Activated naive CD4-positive, alpha-beta T cell treated with Interleukin-2 at 50 U/mL for 16 hours (primary cell): ENCODE results near the gene STARD6.
"Not testable (repeated sequence)": the region's sequence is repeated elsewhere in the genome, so short reads cannot be mapped to it uniquely, and the experiment has no call there.

Source experiments
- DNase-seq: peaks from one replicate; pipeline ENCODE4 v3.0.0-alpha.2; 2020

Gene STARD6

GRCh38 chr18:54335638-54336173 is 22.0 kb downstream of the STARD6 start:
- DNase-seq, result no peak

DNA sequence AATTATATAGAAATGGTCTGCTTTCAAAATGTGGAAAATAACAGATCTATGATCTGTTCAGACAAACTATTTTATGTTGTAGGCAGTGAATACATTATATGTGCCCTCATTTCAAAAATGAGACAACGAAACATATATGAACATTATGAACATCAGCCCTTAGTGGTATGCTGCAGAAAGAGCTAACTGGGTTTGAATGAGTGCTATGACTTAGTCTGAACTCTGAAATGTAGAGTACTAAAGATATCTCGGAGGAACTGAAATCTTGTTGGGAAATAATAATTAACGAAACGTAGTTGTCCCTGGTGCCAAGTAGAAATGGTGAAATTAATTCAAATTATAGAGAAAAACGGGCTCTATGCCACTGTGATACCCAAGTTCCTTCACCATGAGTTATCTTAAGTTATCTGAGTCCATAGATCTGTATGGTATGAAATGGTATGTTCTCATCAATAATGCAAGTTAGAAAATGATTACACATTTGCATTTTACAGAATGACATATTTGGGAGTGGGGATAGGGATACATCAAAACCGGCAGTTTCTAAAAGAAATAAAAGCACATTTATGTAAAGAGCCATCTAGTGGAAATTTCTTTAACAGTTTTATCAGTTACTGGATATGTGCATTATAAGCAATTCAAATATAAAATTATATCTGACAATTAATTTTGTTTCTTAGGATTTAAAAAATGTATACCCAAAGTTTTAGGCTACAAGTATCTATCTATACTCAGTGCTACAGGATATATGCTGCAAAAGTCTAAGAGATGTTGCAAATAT is 26.7 kb downstream of the STARD6 start:
- DNase-seq, result no peak

- no peak for DNase-seq
Measured at GRCh38 chr18:54329787-54330186, 27.9 kb downstream of the STARD6 start.

- no peak for DNase-seq
Measured at GRCh38 chr18:54327818-54328217, 29.8 kb downstream of the STARD6 start.

GRCh38 chr18:54323970-54324369 is 33.7 kb downstream of the STARD6 start:
- no peak for DNase-seq

GRCh38 chr18:54323561-54323960 is 34.1 kb downstream of the STARD6 start:
- DNase-seq, result no peak

DNA sequence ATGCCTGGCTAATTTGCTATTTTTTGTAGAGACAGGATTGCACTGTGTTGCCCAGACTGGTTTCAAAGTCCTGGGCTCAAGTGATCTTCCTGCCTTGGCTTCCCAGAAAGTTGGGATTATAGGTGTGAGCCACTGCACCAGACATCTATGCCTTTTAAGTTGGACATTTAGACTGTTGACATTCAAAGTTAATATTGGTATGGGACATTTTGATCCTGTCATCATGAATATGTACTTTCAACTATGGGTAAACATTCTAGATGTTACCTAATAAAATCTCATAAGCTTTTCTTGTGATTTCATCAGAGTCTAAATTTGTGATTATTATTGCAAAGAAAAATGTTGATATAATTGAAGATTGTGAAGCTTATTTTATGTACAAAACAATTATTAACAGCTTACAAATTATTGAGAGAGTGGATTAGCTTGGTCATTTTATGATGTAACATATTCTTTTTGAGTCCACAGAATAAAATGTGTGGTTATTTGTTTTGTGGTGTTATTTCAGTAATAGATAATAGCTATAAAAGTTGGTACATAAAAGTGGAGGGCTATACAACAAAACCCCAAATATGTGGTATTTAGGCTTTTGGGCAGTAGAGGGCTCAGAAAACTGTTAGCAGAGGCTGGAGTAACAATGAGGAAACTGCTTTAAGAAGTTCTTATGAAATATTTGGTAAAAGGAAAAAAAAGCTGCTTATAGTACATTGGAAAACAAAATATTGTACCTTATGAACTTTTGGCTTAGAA is 41.4 kb downstream of the STARD6 start:
- no peak for DNase-seq

DNA sequence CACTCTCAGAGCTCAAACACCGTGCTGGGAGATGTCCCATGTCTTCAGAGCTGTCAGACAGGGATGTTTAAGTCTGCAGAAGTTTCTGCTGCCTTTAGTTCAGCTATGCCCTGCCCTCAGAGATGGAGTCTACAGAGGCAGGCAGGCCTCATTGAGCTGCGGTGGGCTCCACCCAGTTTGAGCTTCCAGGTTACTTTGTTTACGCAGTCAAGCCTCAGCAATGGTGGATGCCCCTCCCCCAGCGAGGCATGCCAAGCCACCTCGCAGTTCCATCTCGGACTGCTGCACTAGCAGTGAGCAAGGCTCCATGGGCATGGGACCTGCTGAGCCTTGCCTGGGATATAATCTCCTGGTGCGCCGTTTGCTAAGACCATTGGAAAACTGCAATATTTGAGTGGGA is 48.1 kb downstream of the STARD6 start:
- not testable (repeated sequence) for DNase-seq

DNA sequence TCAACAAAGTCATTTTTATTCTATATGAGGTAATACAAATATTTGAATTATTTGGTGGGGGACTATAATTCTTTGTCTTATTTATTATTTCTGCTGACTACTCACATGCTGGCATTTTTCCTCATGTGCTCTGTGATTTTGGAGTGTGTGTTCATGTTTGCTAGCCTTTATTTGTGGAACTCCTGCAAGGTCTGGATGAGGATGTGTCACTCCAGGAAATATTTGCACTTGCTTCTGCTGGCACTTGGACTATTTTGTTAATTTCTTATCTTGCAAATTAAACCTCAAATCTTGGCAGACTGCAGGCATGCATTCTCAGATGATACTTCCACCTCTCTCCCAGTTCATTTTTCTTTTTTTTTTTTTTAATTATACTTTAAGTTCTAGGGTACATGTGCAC is 54.2 kb downstream of the STARD6 start:
- DNase-seq, result no peak

DNA sequence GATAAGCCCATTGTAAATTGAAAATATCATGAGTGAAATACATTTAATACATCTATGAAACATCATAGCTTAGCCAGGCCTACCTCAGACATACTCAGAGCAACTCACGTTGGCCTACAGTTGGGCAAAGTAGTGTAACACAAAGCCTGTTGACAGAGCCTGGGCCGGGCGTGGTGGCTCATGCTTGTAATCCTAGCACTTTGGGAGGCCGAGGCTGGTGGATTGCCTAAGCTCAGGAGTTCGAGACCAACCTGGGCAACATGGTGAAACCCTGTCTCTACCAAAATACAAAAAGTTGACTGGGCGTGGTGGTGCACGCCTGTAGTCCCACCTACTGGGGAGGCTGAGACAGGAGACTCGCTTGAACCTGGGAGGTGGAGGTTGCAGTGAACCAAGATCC is 58.7 kb downstream of the STARD6 start:
- not testable (repeated sequence) for DNase-seq

DNA sequence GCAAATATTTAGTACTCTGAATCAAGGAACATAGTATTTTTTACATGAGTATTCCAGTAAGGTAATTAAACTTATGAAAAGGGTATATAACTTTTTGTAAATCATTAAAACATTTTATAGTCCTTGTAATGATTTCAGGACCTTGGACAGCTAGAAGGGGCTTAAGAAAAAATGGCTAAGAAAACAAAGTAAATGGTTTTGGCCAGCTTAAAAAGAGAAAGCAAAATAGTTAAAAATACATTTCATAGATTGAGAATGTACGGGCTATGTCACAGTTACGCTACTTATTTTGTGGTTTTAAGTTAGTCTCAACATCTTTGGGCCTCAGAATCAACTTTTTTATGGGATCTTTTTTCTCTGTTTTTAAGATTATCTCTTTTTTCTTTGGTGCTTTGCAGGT is 61.6 kb downstream of the STARD6 start:
- DNase-seq, result no peak

GRCh38 chr18:54294274-54294673 is 63.4 kb downstream of the STARD6 start:
- no peak for DNase-seq

GRCh38 chr18:54284981-54285785 is 72.5 kb downstream of the STARD6 start:
- DNase-seq, result peak; percentile 83

DNA sequence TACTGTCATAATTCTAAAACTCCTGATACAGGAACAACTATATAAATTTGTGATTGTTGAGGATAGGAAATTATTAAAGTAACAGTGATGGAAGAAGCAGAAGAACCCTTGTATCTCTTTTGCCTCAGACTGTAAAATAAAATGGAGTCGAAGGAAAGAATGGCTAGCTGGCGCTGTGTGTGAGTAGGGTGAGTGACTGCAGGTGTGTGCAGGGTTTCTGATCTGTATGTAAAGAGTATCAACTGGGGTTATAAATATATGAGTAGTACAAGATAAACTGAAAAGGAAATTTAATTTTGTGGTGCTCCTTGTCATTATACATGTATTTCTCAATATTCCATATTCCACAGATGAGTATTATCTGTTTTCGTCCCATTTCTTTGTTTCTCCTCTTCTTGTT is 73.1 kb downstream of the STARD6 start:
- DNase-seq, result peak; percentile 14

GRCh38 chr18:54280220-54280569 is 77.5 kb downstream of the STARD6 start:
- DNase-seq, result no peak

GRCh38 chr18:54279477-54280219 is 78.0 kb downstream of the STARD6 start:
- no peak for DNase-seq

GRCh38 chr18:54278615-54279014 is 79.0 kb downstream of the STARD6 start:
- DNase-seq, result no peak

DNA sequence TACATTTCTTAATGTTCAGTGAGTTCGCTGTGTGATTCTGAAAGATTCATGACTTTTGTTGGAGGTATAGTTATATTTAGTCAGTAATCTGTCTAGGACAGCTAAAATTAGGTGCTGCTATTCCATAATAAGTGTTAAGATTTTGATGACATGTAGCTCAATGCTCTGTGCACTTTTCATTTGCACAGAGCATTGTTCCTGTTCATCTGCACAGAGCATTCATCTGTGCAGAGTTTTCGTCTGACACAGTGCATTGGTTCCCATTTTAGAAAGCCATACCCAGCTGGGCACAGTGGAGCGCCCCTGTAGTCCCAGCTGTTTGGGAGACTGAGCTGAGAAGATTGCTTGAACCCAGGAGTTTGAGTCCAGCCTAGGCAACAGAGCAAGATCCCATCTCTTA is 79.8 kb downstream of the STARD6 start:
- no peak for DNase-seq
